Measurements from ENCODE around the gene NACAD. TPM values are rescaled to one million over a fixed set of nuclear protein-coding genes. Genes with fewer than 3 reads are reported as not detected.
"Not testable (repeated sequence)": the region's sequence is repeated elsewhere in the genome, so short reads cannot be mapped to it uniquely, and the experiment has no call there.

NACAD gene
- polyA plus RNA-seq, 4 donors = 6.1 to 9.8 (median 9.5) TPM

- DNase-seq (ENCODE audit: low read depth in 4 of 4, low spot score in 3 of 4) = no peak
Measured at GRCh38 chr7:45061806-45062425, 26.9 kb downstream of the NACAD start.

DNA sequence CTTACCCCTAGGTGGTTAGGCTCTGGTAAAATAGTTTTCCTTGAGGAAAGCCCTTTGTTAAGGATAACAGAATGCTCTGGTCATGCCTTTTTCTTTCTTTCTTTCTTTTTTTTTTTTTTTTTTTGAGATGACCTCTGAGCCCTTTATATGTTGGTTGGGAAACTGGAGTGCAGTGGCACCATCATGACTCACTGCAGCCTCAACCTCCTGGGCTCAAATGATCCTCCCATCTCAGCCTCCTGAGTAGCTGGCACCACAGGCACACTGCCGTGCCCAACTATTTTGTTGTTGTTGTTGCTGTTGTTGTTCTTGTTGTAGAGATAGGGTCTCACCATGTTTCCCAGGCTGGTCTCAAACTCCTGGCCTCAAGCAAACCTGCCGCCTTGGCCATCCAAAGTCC lies 27.4 kb downstream of the NACAD start:
- no peak for DNase-seq (ENCODE audit: low read depth in 4 of 4, low spot score in 3 of 4)

- no peak for DNase-seq (ENCODE audit: low read depth in 4 of 4, low spot score in 3 of 4)
Measured at GRCh38 chr7:45060295-45060694, 28.5 kb downstream of the NACAD start.

- no peak for DNase-seq (ENCODE audit: low read depth in 4 of 4, low spot score in 3 of 4)
Measured at GRCh38 chr7:45057878-45058277, 30.9 kb downstream of the NACAD start.

- no peak for DNase-seq (ENCODE audit: low read depth in 4 of 4, low spot score in 3 of 4)
Measured at GRCh38 chr7:45055594-45056219, 33.1 kb downstream of the NACAD start.

- no peak for DNase-seq (ENCODE audit: low read depth in 4 of 4, low spot score in 3 of 4)
Measured at GRCh38 chr7:45055016-45055415, 33.8 kb downstream of the NACAD start.

- DNase-seq (ENCODE audit: low read depth in 4 of 4, low spot score in 3 of 4) = no peak
Measured at GRCh38 chr7:45054442-45054841, 34.3 kb downstream of the NACAD start.

GRCh38 chr7:45053941-45054340 lies 34.8 kb downstream of the NACAD start:
- DNase-seq (ENCODE audit: low read depth in 4 of 4, low spot score in 3 of 4) = no peak

GRCh38 chr7:45053401-45053800 lies 35.4 kb downstream of the NACAD start:
- no peak for DNase-seq (ENCODE audit: low read depth in 4 of 4, low spot score in 3 of 4)

GRCh38 chr7:45052011-45052410 lies 36.8 kb downstream of the NACAD start:
- no peak for DNase-seq (ENCODE audit: low read depth in 4 of 4, low spot score in 3 of 4)

GRCh38 chr7:45050198-45050597 lies 38.6 kb downstream of the NACAD start:
- DNase-seq (ENCODE audit: low read depth in 4 of 4, low spot score in 3 of 4) = no peak

DNA sequence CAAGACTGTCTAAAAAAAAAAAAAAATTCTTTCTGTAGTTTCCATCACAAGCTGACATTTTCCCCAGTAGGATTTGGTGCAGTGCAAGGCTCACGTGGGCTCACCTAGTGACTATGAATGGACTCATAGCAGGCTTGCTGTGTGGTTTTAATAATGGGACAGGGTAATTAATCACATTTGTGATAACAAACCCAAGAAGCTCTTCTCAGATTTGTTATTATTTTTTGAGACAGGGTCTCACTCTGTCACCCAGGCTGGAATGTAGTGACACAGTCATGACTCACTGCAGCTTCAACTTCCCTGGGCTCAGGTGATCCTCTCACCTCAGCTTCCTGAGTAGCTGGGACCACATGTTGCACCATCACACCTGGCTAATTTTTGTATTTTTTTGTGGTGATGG lies 40.0 kb downstream of the NACAD start:
- no peak for DNase-seq (ENCODE audit: low read depth in 4 of 4, low spot score in 3 of 4)

- no peak for DNase-seq (ENCODE audit: low read depth in 4 of 4, low spot score in 3 of 4)
Measured at GRCh38 chr7:45044338-45044737, 44.4 kb downstream of the NACAD start.

DNA sequence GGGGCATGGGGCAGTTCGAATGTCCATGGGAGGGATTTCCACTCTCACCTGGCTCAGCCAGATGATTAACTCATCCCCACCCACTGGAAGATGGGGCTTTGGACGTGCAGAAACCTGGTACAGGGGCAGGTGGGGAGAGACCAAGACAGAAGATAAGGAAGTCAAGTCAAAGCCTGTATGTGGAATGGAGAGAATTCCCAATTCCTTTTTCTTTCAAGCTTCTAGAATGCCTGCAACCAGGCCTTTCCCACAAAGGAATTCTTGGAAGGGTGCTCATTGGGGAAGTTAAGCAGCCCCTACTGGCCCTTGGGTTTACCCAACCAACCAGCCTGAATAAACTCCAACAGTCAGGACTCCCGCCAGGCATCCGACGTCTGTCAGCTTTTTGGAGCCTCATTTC lies 49.7 kb downstream of the NACAD start:
- no peak for DNase-seq (ENCODE audit: low read depth in 4 of 4, low spot score in 3 of 4)

DNA sequence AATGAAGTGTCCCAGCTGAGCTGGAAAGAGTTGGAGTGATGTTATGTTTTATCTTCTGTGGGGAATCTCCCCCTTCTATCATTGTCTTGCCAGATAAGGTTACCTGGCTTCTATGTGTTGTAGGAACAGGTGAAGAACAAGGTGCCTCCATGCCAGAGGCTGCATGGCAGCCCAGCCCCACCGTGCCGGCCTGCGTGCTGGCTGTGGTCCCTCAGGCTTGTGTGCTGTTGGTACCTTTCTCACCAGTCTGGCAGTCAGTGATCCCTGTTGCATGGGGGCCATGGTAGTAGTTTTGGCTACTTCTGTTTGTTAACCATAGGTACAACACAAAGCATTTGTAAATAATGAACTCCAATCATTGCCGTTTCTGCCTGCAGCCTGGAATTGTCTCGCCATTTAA lies 50.9 kb downstream of the NACAD start:
- DNase-seq (ENCODE audit: low read depth in 4 of 4, low spot score in 3 of 4) = no peak

GRCh38 chr7:45036796-45037195 lies 52.0 kb downstream of the NACAD start:
- no peak for DNase-seq (ENCODE audit: low read depth in 4 of 4, low spot score in 3 of 4)

GRCh38 chr7:45036317-45036716 lies 52.5 kb downstream of the NACAD start:
- no peak for DNase-seq (ENCODE audit: low read depth in 4 of 4, low spot score in 3 of 4)

DNA sequence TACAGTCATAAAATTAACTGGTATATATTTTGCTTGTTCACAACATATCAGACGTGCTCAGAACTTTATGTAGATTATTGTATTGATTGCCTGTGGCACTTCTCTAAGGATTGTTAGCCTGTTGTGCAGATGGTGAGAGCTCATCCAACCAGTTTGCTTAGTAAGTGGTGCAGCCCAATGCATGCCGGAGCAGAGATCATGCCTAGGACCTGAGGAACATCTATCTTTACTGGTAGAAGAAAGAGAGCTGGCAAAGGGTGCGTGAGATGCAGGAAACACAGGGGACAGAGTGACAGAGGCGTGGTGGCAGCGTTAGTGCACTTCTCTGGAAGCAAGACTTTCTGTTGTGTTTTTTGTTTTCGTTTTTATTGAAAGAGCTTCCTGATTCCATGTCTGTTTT lies 52.9 kb downstream of the NACAD start:
- DNase-seq (ENCODE audit: low read depth in 4 of 4, low spot score in 3 of 4) = no peak

DNA sequence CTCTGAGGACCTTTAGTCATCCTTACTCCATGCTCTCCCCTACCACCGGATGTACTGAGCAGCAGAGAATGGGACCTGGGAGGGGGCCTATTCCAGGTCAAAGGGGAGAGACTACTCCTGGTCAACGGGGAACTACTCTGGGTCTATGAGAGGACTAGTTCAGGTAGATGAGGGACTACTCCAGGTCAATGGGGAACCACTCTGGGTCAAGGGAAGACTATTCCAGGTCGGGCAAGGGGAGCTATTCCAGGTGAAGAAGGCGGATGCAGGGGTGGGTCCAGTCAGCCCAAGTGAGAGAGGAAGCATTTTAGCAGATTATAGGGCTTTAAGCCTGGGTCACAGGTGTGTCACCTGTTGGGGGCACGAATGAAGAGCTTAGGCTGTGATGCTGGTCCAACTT lies 53.4 kb downstream of the NACAD start:
- no peak for DNase-seq (ENCODE audit: low read depth in 4 of 4, low spot score in 3 of 4)

DNA sequence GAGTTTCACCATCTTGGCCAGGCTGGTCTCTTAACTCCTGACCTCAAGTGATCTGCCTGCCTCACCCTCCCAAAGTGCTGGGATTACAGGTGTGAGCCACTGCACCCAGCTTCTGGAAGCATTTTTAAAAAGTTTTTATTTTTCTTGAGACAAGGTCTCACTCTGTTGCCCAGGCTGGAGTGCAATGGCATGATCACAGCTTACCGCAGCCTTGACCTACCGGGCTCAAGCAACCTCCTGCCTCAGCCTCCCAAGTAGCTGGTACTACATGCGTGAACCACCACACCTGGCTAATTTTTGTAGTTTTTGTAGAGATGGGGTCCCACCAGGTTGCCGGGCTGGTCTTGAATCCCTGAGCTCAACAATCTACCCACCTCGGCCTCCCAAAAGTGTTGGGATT lies 54.1 kb downstream of the NACAD start:
- not testable (repeated sequence) for DNase-seq (ENCODE audit: low read depth in 4 of 4, low spot score in 3 of 4)

- no peak for DNase-seq (ENCODE audit: low read depth in 4 of 4, low spot score in 3 of 4)
Measured at GRCh38 chr7:45033931-45034290, 54.9 kb downstream of the NACAD start.

GRCh38 chr7:45033261-45033930 lies 55.4 kb downstream of the NACAD start:
- DNase-seq (ENCODE audit: low read depth in 4 of 4, low spot score in 3 of 4) = no peak

All from right renal pelvis (tissue), 4 donors.